ENCODE results near the gene FAM186B. TPM values are rescaled to one million over a fixed set of nuclear protein-coding genes. Genes with fewer than 3 reads are reported as not detected.

Gene FAM186B
- total RNA-seq, 1 donor from 2014 or later = 0.55 TPM

DNA sequence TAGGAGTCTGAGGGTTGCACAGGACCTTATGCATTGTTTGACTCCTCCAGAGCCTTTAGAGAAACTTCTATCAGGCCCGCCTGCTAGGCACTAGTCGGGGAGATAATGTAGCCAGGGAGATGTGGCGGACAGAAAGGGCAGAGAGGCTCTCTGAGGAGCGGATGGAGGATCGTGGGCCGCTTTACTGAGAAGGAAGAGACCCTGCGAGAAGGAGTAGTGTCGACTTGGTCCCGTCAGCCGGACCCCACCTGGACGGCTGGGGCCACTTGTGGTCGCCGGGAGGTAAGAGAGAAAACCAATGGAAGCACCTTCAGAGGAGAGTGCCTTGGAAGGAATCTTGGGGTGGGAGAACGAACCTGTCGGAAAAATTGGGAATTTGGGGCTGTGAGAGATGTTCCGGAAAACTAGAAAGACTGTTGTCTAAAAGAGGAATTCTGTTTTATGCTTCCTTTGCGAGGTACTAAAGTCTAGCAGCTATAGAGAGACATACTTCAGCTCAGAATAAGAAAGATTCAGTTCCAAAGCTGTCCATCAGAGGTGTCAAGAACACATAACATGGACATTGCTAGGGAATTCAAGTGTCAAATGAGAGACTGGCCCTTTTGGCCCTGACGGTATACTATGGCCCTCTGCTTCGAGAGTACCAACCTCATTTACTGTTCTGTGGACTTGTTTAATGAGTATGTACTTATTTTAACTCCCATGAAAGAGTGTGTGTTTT is 36.8 kb downstream of the FAM186B start:
- DNase-seq (ENCODE audit: low spot score) = peak; percentile 37

DNA sequence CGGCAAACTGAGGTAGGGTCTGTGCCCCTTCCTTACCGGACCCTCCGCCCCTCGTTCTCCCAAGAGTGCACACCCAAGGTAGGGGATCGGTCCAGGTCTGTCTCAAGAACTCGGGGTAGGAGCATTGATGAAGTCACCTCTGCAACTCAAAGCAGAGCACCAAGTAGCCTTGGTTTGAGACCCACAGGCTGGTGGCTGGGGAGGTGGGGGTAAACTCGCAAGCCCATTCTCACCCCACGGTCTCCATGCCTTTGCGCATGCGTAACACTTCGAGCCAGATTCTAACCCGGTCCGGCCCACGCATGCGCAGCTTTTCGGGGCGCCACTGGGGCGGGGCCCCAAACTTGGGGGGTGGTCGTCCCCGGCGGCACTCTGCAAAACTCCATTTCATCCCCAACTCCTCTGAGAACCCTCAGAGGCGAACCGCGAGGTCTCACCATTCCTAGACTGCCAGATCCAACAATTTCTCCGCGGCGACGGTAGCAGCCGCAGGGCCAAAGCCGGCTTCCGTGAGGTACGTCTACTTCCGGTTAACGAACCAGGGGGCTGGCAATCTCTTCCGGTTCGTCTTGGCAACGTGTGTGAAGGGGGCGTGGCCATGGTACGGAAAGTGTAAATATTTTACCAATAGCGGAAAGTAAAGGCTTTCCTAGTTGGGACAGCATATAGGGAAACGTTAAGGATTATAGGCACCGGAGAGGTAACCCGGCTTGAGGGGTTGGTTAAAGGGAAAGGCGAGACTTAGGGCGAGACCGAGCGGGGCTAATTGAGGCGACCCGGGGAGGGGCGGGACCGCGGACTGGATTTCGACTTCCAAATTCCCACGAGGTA is 37.6 kb downstream of the FAM186B start, which contains the start of gene MCRS1:
TSS of gene MCRS1 (minus strand) at position 532 of the 831 bp plus-strand sequence. CDS start 1,411 bp downstream, outside the sequence.
- DNase-seq (ENCODE audit: low spot score) = peak; percentile 94

DNA sequence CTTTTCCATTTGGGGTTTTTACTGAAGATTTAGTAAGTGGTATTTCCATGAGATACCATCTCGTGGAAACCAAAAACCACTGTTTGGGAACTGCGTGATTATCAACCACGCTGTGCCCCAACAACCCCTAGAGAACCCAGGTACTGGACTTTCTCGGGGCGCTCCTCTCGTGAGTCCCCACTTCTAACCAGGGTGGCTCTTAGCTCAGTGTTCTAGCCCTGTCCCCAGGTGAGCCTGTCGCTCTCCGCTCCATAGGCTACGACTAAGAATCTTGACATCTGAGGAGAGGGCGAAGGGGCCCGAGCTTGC is 38.2 kb downstream of the FAM186B start:
- no peak for DNase-seq (ENCODE audit: low spot score)

DNA sequence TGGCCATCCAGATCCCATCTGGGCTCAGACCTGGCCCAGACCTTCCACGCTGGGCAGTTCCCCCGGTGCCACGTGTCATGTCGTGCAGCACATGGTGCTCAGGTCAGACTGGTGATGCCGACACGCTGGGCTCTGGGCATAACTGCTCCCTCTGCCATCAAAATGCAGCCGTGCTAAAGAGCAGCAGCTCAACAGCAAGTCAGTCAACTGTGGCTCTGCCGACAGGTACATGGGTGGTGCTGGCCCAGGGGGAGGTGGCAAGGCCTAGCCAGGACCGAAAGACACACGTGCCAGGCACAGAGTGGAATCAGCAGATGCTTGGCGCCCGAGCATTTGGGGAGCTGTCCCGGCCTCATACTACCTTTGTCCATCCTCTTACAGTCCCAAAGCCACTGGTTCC is 39.1 kb downstream of the FAM186B start:
- DNase-seq (ENCODE audit: low spot score) = no peak

DNA sequence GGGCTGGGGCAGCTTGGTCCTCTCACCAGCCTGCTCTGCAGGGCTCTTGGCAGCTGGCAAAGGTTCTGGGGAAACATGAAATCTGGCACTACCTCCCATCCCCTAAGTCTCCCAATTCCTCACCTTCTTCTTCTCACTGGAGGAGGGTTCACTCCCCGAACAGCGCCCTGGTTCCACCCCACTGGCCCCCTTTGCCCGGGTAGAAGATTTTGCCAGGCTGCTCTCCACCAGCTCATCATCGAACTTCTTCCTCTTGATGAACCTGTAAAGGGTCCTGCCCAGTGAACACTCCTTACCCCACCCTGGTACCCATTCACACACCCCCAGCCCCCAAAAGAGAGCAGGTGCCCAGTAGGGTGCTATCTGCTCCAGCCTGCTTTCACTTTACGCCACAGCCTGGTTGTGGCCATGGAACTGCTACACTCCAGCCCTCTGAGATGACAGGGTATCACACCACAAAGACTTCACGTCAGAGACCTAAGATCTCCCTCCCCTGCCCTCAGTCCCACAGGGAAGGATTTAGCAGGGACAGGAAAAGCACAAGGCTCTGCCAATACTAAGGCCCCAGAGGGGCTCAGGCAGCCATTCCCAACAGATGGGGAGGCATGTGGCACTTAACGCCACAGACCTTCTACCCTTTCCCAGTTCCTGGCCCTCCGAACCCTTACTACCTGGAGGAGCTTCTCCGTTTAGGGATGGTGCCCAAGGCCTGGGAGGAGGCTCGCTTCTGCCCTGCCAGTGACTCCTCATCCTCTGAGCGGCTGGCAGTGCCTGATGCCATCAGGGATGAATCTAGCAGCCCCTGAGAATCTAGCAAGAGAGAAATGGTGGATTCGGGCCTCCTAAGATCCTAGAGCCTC is 39.8 kb downstream of the FAM186B start:
- no peak for DNase-seq (ENCODE audit: low spot score)

DNA sequence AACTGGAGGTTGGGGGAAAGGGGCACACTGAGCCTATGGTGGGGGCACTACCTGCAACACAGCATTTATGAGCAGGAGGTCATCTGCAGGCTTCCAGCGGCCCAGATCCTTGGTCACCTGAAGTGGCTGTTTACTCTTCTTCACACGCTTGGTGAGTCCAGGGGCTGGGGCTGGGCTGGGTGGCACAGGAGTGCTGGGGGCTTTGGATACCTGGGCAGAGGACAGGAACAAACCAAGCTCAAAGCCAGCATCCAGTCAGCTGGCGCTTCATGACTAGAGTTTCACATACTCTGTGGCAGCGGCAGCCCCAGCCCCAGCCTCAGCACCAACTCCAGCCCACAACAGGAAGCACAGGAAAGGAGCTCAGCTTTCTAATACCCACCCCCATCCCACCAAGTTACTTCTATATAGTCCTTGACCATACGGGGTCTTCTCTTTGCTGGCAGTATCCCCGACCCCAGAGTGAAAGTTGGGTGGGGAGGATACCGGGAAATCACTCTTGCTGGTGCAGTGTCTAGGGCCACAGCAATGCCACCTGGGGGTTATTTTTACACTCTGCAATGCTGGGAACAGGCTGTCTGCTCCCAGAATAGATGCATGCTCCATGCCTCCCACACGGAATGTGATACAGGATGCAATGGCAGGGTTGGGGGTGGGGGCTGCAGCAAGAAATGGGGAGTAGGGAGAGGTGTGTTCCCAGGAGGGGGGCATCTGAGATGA is 40.6 kb downstream of the FAM186B start:
- DNase-seq (ENCODE audit: low spot score) = no peak

DNA sequence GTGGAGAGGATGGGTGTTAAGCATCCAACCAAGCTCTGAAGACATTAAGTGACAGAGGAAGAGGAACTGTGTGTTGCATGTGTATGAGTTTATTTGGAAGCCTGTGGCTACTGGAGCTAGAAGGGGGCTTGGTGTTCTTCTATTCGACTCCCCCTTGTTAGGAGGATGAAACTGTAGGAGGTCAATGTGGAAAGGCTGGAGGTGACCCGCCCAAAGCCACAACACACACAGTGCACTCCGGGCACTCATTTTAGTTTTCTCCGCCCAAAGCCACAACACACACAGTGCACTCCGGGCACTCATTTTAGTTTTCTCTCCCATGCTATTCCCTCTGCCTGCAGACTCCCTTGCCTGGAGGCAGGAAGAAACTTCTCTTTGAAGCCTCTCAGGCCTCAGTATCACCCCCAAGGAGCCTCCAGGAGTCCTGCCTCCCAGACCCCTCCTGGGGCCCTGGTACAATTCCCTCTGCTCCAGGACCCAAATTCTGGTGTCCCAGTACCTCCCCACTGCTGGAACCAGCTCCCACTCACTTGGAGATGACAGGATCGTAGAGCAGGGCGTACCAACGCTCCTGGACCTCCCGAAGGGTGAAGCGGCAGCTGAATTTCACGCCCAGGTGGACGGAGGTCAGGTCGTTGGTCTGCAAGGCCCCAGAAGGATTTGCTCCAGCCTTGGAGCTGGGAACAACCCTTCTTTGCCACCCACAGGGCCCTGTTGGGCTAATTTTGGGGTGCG is 41.3 kb downstream of the FAM186B start:
- DNase-seq (ENCODE audit: low spot score) = no peak

DNA sequence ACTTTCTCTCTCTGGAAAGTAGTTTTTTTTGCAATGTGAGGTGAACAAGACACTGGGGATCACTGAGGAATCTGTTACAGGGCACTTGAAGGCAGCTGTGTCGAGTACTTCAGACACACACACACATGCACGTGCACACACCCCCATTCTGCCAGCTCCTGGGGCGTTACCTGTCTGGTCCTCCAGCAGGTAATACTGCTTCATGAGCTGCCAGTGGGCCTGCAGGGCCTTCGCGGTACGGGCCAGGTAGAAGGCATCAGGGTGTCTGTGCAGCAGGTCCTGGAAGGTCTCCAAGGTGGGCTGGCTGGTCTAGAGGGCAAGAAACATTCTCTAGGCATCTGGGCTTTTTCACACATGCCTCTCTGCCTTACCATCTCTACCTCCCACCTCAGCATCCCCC is 42.6 kb downstream of the FAM186B start:
- DNase-seq (ENCODE audit: low spot score) = no peak

DNA sequence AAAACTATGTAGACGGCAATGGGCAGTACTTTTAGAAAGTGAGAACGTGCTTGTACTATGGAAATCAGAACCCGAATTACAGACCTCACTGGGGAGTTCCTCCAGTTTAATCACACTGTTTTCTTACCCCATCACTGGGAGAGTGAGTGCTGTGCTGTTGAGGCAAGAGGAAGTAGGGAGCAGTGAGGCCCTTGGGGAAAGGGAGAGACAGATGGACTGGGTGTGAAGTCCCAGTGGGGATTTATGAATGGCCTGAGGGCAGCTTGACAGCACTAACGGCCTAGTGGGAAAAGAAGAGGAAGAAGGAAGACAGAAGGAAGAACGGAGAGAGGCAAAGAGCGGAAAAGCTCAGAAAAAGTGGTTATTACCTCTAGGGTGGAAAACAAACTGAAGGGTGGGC is 43.2 kb downstream of the FAM186B start:
- DNase-seq (ENCODE audit: low spot score) = no peak

DNA sequence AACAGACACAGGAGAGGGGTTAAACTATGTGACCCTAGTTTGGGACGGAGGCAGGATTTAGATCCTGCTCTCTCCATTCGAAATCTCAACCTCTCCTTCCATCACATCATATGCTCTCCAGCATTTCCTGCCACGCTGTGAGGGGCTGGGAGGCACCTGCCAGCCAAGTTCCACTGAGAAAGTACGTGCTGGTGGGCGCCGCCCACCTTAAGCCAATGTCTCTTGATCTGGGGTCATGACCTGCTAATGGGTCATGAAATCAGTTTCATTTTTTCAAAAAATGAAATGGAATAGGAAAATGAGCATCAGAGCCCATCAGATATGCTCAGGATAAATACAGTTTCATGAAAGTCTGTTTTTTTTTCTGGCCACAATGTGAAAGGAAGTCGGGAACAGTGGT is 44.7 kb downstream of the FAM186B start:
- no peak for DNase-seq (ENCODE audit: low spot score)

DNA sequence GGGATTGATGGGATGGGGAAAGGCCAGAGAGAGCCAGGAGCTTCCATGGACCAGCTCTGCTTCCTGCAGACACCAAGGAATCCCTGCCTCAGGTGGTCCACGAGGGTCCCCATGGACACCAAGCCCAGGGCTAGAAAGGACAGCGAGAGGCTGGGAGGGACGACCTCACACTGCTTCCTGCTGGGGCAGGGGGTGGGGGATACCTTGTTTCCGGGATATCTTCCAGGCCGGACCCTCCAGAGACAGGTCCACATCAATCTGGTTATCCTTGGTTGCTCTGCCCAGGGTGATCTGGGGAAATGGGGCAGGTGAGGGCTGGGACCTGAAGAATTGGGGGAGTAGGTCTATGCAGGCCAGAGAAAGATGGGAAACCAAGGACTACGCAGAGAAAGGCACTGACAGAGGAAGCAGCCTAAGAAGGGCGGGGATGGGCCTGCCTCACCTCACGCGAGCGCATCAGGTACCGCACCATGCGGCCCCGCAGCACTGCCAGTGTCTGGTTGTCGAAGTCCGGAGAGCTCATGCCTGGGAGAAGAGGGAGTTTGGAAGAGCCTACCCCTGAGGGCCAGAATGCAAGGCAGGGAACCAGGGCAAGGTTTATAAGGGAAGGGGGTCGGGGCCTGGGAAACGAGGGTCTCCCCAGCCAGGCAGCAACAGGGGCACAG is 46.3 kb downstream of the FAM186B start:
- no peak for DNase-seq (ENCODE audit: low spot score)

DNA sequence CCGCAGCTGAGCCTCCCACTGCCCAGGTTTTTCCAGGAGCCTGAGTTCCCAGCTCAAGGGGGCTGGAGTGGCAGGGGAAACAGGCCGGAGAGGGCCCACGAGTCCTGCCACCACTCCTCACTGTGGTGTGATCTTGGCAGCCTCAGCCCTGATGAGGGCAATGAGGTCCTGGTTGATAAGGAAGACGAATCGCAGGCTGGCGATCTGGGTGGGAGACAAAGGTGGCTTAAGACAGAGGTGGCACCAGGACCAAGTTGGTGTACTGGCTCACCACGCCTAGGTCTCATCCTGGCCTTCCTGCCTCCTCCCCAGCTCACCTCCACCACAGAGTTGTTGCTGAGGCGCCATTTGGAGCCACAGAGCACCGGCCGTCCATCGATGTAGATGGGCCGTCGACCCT is 46.9 kb downstream of the FAM186B start:
- no peak for DNase-seq (ENCODE audit: low spot score)

DNA sequence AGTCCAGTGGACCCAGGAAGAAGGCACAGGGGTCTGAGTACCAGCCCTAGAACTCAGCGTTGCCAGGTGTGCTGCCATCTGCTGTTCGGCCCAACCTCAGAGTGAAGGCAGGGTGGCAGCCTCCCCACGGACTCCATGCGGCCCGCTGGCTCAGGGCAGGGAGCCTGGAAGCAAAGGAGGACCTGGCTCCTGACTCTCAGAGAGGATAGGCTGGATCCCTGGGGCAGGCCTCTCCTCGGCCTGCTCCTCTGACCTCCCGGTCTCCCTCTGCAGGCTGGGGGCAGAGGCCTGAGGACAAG is 47.6 kb downstream of the FAM186B start:
- DNase-seq (ENCODE audit: low spot score) = no peak

DNA sequence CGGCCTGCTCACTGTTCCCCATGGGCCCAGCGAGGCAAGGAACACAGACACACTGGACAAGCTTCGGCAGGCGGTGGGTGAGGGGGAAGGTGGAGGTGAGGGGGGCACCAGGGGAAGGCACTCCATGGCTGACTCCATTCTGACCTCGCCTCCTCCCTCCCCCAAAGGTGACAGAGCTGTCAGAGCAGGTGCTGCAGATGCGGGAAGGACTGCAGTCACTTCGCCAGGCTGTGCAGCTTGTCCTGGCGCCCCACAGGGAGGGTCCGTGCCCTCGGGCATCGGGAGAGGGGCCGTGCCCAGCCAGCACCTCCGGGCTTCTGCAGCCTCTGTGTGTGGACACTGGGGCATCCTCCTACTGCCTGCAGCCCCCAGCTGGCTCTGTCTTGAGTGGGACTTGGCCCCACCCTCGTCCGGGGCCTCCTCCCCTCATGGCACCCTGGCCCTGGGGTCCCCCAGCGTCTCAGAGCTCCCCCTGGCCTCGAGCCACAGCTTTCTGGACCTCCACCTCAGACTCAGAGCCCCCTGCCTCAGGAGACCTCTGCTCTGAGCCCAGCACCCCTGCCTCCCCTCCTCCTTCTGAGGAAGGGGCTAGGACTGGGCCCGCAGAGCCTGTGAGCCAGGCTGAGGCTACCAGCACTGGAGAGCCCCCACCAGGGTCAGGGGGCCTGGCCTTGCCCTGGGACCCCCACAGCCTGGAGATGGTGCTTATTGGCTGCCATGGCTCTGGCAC is 48.1 kb downstream of the FAM186B start:
- DNase-seq (ENCODE audit: low spot score) = no peak

DNA sequence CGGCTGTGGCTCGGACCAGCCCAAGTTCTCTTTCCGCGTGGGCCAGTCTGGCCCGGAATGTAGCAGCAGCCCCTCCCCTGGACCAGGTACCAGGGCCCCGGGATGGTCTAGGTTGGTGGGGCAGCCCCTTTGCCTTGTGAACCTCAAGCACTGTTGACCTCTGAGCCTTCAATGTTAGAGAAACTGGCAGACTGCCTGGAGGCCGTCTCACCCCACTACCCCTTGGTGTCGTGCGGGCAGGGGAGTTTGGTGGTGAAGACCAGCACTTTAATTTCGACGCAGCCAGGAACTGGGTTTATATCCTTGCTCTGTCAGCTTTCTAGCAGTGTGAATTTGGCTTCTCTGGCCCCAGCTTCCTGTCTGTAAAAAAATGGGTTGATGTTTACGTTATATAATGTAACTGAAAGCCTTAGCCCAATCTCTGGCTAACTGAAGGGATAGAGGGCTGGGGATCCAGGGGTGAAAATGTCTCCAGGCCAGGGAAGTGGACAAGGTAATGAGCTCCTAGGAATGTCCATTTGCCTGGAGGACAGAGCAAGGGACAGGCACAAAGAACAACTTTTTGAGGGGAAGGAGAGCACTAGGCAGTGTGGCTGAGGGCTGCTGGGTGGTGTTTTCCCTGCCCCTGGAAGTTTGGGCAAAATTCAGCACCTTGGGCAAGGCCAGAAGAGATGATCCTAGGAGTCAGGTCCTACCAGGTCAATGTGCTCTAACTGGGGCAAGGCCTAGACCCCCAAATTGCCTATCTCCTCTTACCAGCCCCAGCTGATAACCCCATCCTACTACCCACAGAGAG is 48.9 kb downstream of the FAM186B start:
- DNase-seq (ENCODE audit: low spot score) = no peak

DNA sequence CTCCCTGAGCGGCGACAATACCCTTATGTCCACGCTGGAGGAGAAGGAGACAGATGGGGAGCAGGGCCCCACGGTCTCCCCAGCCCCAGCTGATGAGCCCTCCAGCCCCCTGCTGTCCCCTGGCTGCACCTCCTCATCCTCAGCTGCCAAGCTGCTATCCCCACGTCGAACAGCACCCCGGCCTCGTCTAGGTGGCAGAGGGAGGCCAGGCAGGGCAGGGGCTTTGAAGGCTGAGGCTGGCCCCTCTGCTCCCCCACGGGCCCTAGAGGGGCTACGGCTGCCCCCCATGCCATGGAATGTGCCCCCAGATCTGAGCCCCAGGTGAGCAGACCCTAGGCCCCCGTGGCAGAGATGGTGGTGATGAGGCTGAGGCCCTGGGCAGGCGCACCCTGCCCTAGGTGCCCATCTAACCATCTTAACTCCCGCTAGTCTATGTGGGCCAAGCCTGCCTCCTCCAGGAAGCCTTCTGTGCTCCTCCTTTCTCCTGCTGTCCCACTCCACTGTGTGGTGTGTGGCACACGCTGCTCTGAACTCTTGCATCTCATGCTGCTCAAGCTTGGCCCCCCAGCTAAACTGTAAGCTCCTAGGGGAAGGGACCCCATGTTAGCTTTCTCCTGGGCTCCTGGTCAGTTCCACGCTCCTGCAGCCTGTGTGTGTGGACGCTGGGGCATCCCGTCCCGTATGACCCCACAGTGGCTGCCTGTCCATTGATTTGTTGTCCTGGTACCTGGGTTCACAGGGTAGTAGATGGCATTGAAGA is 49.6 kb downstream of the FAM186B start:
- DNase-seq (ENCODE audit: low spot score) = no peak

DNA sequence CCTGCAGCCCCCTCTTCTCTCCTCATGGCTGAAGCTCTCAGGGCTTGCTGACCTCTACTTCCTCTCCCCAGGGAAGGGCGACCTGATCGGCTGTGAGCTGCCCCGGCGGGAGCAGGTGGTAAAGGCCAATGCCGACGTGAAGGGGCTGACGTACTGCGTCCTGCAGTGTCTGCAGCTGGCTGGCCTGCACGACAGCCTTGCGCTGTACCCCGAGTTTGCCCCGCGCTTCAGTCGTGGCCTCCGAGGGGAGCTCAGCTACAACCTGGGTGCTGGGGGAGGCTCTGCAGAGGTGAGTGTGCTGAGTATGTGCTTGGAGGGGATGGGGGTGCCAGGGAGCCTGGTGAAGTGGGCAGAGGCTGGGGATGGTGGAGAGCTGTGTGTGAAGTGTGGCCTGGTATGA is 51.2 kb downstream of the FAM186B start:
- no peak for DNase-seq (ENCODE audit: low spot score)

All from mesenteric fat pad (tissue), 1 donor.